K562 treated with DMSO at 1 percent for 12 hours (cell line): ENCODE results near the gene CFAP161. TPM values are rescaled to one million over a fixed set of nuclear protein-coding genes. Genes with fewer than 3 reads are reported as not detected.

Source experiments
- total RNA-seq: library from RNA; unstranded; fragments of 300-600 nt; gene quantifications from 2 replicates; pipeline ENCODE4 v1.2.3, GENCODE V29; 2022; ENCODE audit not compliant: insufficient read depth

Gene CFAP161, protein sequence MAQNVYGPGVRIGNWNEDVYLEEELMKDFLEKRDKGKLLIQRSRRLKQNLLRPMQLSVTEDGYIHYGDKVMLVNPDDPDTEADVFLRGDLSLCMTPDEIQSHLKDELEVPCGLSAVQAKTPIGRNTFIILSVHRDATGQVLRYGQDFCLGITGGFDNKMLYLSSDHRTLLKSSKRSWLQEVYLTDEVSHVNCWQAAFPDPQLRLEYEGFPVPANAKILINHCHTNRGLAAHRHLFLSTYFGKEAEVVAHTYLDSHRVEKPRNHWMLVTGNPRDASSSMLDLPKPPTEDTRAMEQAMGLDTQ
- 4.8 TPM in 1 of 2 replicates, not detected in the other for total RNA-seq

DNA sequence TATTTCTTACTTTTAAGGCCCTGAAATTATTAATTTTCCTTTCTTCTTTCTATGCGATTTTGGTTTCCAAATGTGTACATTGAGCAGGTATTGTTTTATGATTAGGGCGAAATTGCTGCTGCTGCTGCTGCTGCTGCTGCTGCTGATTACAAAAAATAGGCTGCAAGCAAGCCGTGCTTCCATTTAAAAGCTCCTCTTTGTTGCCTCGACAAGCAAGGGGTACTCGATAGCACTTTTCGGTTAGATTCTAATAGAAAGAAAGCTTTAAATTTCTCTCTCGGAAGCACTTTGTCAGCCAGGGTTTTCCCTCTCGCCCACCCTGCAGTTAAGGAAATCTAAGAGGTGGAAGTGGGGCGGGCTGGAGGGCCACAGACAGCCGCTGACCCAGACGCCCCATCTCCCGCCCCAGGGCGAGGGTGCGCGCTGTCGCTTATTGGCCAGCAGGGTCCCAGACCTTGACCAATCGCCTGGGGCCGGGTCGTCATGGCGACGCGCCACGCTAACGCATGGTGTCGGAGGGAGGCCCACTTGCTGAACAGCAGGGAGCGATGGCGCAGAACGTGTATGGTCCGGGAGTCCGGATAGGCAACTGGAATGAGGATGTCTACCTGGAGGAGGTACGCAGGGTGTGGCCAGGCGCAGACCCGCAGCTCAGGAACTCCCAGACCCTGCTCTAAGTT is at the start of gene CFAP161:
Gene CFAP161 (plus strand): TSS at position 489 of the 680 bp plus-strand sequence. CDS start 60 bp downstream, at position 549.

DNA sequence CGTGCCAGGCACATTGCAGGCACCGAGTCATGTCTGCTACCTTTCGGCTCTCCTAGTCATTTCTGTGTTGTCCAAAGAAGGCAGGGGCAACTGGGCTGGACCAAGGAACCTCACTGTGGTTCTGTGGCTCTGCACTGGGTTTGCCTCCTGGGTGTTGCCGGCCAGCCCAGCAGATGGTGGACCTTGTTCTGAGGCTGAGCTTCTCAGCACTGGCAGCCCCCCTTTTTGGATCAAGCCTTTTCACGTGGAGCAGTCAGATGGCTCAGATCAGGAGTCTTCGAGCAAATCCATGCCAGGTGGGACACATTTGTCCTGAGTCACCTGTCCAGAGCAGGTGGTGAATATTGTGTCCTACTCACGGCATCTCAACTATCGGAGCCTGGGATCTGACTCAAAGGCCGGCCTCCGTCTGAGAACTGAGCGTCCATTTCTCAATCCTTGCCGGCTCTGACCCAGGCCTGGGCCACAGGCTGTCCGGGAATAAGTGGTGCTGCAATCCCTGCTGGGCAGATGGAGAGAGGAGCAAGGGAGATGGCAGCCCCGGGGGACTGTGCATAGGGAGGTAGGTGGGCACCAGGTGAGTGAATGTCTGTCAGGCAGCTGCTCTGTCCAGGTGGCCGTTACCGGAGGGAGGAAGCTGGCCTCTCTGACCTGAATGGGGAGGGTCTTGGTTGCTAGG is 62.6 kb downstream of the CFAP161 start, which contains the start of gene IL16:
Gene IL16 (plus strand): TSS at position 304 of the 679 bp plus-strand sequence. CDS start 28,521 bp downstream, outside the sequence.

Other genes starting within 250 kb of the CFAP161 start
- gene MESD, start 144.5 kb upstream of the CFAP161 start, total RNA-seq = 13.5 and 21.1 TPM in 2 replicates
- gene TLNRD1, start 133.3 kb upstream of the CFAP161 start, total RNA-seq = 22.3 and 32.0 TPM in 2 replicates
- 1.8 and 5.7 TPM in 2 replicates for gene IL16, start 62.6 kb downstream of the CFAP161 start, total RNA-seq
- 3.6 and 4.1 TPM in 2 replicates for gene STARD5, start 189.9 kb downstream of the CFAP161 start, total RNA-seq
- gene TMC3, start 239.9 kb downstream of the CFAP161 start, total RNA-seq = 0.12 TPM in 1 of 2 replicates, not detected in the other